ENCODE data around the gene CACNA1H.
"Not testable (repeated sequence)": the region's sequence is repeated elsewhere in the genome, so short reads cannot be mapped to it uniquely, and the experiment has no call there.

The CACNA1H gene

DNA sequence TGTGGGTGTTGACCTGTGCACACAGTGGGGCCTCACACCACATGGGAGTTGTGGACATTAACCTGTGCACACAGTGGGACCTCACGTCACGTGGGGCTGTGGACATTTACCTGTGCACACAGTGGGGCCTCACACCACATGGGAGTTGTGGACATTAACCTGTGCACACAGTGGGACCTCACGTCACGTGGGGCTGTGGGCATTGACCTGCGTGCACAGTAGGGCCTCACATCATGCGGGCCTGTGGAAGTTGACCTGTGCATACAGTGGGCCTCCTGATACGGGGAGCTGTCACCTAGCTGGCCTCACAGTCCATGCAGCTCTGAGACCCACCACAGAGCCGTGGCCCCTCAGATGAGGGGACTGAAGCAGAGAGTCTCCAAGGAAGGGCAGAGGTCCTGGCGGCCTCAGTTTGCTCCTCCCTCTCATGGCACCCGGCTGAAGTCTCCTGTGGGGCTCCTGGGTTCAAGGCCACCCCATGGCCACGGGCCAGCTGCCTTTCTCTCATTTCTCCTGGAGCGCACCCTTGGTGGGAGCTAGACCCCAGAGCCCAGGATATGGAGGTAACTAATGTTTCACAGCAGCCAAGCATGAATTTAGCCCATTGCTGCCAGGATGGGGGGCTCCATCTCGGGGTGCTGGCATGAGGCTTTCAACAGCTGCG, 21.0 kb downstream of the CACNA1H start:
- DNase-seq (ENCODE audit: low read depth in 4 of 4, low spot score in 1 of 4): no peak

DNA sequence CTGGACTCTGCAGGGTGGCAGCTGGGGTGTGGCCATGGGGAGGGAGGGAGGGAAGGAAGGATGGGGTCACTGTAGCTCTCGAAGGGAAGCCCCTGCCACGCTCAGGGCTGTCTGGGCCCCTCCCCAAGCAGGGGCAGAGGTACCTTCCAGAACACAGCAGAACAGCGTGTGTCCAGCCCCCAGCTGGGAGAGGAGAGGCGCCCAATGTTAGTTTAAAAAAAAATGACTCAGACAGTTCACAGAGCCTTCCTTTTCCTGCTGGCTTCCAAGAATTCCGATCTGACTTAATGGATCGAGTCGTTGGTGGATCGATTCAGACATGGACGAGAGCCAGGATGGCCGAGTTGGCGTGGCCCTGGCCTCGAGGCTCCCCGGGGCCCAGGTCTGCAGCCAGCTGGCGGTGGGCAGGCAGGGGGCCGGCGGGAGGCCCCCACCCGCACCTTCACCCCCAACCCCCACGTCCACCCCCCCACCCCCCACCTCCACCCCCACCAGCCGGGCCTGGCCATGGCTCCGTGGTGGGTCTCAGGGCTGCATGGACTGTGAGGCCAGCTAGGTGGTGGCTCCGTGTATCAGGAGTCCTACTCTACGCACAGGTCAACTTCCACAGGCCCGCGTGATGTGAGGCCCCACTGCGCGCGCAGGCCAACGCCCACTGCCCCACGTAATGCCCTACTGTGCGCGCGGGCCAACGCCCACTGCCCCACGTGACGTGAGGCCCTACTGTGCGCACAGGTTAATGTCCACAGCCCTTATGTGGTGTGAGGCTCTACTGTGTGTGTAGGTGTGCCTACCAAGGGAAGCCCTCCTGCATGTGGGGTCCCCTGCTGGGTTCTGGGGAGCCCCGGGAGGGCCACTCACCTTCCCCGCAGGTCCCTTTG, 21.8 kb downstream of the CACNA1H start:
- DNase-seq (ENCODE audit: low read depth in 4 of 4, low spot score in 1 of 4): no peak

DNA sequence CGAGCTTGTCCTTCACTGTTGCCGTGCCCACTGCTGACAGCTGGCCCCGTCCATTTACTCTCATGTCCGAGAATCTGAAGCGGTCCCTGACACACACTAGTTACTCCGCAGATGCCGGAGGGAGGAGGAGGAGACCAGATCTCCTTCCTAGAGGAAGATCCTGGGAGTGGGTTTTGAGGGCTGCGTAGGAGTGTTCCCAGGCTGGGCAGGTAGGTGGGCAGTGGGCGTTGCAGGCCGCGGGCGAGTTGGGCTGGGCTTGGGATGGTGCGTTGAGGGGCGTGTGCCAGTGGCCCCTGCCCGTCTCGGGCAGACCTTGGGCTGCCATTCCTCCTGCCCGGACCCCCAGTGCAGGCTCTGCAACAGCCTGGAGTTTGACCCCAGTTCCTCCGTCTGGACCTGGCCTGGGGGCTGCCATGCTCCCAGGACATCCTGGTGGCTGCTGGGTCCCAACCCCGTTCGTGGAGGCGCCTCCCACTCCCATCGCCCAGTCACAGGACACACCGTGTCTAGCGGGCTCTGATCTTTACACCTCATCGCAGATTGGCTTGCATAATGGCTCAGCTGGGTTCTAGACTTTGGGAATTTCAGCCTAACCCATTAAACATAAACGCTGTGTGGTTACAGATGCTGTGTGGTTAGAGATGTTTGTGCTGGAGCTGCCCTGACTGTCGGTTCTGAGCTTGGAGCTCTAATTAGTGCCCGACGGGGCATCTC, 22.8 kb downstream of the CACNA1H start:
- no peak for DNase-seq (ENCODE audit: low read depth in 4 of 4, low spot score in 1 of 4)

DNA sequence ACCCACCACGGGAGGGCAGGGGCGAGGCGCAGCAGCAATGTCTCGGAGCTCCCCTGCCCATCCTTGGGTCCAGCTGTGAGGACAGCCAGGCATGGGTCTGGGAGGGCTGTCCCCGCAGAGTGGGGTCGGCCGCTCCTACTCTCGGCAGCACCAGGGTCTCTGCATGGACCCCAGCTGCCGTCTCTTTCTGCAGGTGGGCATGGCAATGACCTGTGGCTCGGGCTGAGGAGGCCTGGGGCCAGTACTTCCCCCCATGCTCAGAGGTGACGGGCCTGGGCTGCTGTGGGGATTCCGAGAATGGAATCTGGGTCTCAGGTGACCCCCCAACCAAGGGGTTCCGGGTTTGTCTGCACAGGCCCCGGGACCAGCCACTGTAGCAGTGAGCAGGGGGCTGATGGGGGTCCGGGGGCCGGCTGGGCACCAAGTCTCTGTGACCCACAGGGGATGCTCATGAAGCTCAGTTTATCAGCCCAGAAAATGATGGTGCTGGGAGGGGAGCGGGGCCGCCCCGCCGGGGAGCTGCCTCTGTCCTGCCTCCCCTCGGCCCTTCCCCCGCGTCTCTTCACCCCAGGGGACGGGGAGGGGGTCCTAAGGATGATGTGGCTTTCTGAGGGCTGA, 23.5 kb downstream of the CACNA1H start:
- no peak for DNase-seq (ENCODE audit: low read depth in 4 of 4, low spot score in 1 of 4)

DNA sequence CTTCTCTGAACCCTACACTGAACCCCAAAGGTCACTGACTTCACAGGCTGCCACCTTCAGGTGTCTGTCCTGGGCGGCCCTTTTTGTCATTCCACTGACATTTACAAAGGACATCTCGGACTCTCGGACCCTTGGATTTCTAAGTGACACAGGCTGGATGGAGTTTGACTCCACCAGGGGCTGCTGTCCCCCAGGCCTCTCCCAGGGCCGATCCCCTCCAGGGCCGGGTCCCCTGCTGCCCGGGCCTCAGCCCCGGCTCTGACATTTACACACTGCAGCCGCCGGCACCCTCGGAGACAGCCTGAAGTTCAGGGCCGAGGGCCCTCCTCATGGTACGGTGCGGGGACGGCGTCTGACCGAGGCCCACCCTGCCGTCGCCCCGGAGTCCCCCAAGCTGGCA, 24.1 kb downstream of the CACNA1H start:
- DNase-seq (ENCODE audit: low read depth in 4 of 4, low spot score in 1 of 4): no peak

DNA sequence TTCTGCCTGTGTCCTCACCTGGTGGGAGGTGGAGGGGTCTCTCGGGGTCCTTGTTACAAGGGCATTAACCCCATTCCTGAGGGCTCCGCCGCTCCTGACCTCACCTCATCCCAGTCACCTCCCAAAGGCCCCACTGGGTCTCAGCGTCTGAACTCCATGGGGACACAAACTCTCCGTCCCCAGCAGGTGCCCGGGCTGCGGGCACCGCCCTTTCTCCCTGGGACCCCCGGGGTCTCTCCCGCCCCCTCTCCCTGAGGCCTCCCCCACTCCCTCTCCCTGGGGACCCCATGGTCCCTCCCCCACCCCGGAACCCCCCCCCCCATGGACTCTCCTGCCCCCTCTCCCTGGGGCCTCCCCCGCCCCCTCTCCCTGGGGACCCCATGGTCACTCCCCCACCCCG, 24.8 kb downstream of the CACNA1H start:
- no peak for DNase-seq (ENCODE audit: low read depth in 4 of 4, low spot score in 1 of 4)

DNA sequence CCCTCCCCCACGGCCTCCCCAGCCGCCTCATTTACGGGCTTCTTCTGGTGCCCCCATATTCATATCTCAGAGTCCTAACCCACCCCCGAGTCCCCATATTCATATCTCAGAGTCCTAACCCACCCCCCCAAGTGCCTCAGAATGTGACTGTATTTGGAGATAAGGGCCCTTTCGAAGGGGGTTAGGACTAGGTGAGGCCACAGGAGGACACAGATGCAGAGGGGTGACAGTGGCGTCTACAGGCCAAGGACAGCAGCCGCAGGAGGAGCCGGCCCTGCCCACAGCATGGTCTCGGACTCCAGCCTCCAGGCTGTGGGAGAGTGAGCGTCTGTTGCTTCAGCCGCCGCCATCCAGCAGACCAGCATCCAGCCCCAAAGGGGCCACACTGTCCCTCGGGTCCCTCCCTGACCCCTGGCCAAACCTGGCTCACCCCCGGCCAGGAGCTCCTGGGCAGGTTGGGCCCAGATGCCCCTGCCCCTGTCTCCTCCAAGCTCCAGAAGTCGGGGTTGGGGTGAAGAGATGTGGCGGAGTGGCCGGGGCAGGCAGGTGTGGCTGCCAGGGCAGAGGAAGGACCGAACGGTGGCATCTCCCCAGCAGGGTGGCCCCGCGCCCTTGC, 25.5 kb downstream of the CACNA1H start:
- no peak for DNase-seq (ENCODE audit: low read depth in 4 of 4, low spot score in 1 of 4)

DNA sequence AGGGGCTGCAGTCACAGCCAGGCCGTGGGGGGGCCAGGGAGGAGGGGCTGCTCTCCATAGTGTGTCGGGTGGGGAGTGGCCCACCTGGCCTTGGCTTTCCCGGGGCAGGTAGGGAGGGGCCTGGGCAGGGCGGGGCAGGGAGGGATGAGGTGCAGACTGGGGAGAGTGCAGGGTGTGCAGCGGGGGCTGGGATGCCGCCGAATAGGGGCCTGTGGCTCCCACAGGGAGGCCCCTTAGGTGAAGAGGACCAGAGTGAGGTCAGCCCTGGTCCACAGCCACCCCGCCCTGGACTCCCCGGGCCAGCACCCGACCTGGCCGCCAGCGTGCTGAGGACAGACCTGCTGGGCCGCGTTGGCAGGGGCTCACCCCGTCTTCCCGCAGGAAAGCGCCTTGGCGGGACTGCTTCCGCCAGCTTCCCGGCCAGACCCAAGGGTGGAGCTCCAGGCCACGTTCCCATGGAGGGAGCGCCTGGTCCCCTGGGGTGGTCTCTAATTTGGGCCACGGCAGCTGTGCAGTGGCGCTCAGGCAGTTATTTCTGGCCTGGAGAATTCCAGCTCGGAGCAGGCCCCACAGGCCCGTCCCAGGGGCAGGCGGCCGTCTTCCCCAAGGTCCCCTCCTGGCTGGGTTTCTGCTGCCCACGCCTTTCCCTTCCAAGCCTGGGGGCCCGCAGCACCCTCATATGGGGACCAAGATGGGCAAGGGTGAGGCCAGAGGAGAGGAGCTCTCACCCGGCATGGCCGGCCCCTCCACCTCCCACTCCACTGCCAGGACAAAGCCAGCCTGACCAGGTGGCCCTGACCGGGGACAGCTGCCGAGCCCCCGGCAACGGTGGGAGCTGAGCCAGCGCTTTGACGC, 27.9 kb downstream of the CACNA1H start:
- DNase-seq (ENCODE audit: low read depth in 4 of 4, low spot score in 1 of 4): no peak

DNA sequence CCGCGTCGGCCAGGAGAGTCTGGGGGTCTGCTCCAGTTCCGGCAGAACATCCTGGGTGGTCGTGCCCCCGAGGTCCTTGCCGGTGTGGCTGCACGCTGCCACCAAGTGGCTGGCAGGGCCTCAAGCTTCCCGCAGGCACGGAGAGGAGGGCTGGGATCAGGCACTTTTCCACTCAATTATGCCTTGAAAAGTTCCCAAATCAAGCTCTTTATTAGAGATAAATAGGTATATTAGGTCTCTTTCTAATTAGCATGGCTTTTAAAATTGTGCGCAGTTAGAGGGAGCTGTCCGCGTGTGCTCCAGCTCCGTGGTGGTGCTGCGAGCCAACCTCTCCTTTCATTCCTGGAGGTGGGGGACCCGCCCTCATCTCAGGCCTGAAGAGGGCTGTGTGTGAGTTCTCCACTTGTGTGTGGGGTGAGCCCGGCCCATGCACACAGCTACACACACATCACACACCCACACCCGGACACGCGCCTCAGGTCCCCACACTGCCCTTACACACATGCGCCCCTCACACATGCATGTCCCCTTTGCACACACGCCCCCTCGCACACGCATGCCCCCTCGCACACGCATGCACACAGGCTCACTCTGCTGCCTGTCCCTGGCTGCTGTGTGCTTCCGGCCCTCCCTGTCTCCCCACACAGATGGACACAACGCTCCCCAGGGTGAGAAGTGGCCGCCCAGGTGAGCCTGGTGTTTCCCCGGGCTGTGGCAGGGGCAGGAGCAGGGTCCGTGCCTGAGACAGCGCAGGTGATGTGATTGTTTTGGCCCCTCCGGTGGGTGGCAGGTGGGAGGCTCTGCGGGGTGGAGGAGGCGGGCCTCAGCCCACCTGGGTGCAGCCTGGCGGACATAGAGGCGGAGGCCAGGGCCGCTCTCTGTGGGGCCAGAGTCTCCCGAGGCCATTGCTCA, 28.8 kb downstream of the CACNA1H start:
- DNase-seq (ENCODE audit: low read depth in 4 of 4, low spot score in 1 of 4): no peak

DNA sequence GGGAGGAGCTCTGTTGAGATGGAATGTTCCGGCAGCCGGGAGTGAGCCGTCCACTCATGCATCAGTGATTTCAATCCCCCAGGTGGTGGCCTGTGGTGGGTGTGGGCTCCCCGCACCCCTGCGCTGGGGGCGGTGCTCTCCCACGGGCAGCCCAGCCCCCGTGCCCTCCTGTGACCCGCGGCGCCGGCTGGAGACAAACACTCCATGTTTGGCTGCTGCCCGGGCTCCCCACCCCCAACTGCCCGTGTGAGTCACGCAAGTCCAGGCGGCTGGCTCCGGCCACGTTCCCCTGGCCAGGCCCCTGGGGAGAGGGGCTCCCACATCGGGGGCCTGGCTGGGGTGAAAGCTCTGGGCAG, 29.4 kb downstream of the CACNA1H start:
- DNase-seq (ENCODE audit: low read depth in 4 of 4, low spot score in 1 of 4): no peak

DNA sequence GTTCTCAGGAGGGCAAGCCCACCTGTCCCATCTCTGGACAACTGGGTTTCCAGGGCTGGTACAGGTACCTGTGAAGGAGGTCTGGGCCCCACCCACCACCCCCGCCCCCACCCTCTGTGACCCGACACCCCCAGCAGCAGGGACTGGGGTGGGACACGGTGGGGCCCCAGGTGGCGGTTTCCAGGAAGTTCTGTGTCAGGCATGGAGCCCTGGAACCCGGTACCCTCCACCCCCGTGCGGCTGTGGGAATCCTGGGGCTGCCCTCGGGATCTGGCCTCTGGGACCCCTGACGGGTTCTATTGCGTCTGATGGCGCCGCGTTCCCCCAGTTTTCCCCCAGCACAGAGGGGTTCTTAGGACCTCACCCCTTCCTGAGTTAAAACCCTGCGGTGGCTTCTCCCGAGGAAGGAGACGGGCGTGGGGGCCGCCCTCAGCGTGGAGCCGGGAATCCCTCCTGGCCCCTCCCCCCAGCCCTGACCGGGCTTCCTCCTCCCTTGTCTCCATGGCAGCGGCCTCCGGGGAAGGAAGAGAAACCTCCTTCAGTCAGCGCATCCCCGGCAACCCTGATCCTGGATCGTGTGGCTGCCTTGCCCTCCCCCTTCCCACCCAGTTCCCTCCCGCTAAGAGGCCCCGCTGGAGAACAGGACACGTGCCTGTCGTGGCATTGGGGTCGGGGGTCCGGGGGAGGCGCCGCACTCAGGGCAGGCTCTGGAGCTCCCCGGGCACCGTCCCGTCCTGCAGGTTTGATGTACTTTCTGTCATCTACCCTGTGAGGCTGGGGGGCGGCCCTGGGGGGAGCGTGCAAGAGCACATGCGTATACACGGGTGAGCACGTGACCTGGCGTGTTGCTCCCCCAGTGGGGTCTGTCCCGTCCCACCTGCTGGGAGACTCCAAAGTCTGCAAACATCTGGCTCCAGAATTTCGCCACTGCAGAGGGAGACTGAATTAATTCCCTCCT, 30.3 kb downstream of the CACNA1H start:
- DNase-seq (ENCODE audit: low read depth in 4 of 4, low spot score in 1 of 4): no peak

DNA sequence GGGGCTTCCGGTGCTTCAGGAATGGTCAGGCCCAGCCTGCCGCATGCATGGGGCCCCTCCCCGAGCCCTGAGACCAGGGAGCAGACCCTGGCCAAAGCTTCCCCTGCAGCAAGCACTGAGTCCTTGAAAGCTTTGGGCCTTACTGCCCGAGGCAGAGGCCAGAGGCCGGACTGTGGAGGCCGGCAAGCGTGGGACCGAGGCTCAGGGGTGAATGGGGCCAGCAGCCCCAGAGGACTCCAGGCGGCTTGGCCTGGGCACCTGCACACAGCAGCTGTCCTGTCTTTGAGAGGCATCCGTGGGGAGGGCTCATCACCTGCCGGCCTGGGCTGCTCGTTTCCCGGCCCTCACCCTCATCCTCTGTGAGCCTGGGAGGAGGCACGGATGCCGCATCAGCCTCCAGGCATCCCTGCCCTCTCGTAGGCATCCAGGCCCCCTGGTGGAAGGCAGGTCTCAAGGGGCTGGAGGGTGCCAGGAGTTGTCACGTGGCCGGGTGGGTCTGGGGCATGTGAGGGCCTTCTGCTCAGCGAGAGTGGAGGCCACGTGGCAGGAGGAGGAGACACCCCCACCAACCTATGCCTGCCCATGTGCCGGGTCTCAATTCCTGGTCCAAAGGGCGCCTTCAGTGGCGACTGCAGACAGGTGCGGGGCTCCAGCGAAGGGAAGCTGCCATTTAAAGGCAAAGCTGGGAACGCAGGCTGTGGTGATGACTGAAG, 31.4 kb downstream of the CACNA1H start:
- no peak for DNase-seq (ENCODE audit: low read depth in 4 of 4, low spot score in 1 of 4)

DNA sequence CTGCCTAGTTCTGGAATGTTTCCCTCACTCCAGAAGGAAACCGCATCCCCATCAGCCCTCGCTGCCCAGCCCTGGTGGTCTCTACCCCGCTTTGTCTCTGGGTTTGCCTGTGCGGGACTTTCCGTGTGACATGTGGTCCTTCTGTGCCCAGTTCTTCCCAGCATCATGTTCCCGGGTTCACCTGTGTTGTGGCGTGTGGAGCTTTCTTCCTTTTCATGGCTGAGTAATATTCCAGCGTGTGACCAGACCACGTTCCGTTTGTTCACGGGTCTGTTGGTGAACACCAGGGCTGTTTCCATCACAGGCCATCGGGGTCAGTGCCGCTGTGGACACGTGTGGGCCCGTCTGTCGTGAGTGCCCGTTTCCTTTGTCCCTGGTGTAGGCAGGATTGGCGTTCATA, 32.1 kb downstream of the CACNA1H start:
- DNase-seq (ENCODE audit: low read depth in 4 of 4, low spot score in 1 of 4): no peak

DNA sequence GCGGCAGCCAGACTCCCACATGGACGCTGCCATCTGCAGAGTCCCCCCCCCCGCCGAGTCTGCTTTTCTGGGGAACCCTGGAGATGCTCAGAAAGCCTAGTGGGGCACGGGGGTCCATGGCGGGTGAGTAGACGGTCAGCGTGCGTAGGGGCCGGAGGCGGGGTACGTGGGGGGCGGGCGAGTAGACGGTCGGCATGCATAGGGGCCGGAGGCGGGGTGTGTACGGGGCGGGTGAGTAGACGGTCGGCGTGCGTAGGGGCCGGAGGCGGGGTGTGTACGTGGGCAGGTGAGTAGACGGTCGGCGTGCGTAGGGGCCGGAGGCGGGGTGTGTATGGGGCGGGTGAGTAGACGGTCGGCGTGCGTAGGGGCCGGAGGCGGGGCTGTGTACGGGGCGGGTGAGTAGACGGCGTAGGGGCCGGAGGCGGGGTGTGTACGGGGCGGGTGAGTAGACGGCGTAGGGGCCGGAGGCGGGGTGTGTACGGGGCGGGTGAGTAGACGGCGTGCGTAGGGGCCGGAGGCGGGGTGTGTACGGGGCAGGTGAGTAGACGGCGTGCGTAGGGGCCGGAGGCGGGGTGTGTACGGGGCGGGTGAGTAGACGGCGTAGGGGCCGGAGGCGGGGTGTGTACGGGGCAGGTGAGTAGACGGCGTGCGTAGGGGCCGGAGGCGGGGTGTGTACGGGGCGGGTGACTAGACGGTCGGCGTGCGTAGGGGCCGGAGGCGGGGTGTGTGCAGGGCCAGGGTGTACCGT, 32.7 kb downstream of the CACNA1H start:
- not testable (repeated sequence) for DNase-seq (ENCODE audit: low read depth in 4 of 4, low spot score in 1 of 4)

DNA sequence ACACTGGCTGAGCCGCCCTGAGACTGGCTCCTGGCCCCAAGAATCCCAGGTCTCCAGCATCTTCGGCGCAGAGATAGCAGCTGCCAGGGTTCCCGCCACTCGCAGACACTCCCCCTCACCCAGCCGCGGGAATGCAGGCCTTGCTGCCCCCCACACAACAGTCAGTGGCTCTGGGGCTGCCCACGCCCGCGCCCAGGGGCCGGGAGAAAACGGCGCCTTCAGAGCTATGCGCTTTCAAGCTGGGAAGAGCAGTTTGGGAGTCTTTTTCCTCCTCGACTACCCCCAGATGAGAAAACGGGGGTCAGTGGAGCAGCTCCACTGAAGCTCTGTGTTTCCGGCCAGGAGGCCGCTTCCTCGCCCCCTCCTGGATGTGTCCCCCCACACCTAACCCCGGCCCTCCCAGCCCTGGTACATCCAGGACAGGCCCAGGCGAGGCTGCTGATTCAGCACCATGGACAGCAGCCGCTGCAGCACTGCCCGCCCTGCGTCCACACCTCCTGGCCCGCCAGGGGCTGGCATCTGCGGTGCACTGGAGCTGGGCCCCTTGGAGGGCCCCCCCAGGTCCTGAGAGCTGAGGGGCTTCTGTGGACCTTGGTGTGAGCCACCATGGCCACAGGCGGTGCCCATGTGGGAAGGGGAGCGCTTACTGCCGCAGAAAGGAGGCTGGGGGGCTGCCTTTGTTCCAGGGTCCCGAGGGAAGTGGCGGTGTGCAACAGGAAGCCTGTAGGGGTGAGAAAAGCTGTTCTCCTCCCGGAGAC, 35.7 kb downstream of the CACNA1H start:
- DNase-seq (ENCODE audit: low read depth in 4 of 4, low spot score in 1 of 4): no peak

DNA sequence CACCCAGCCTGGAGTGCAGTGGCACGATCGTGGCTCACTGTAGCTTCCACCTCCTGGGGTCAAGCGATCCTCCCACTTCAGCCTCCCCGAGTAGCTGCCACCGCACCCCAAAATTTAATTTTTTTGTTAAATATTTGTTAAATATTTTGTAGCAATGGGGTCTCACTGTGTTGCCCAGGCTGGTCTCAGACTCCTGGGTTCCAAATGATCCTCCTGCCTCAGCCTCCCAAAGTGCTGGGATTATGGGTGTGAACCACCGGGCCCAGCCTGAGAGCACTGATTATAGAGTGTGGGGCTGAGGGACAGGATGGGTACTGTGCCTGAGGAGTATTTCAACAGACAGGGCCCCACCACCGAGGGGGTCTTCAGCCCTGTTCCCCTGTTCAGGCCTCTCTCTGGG, 36.5 kb downstream of the CACNA1H start:
- no peak for DNase-seq (ENCODE audit: low read depth in 4 of 4, low spot score in 1 of 4)

Measured in stimulated activated CD4-positive, alpha-beta T cell treated with anti-CD3 and anti-CD28 coated beads, Interleukin-1b, Interleukin-23, amount 100 ng/mL, for 24 hours (primary cell).